B cell (primary cell): ENCODE measurements around the gene DOC2B.

Source experiments
- EZH2 ChIP-seq: IDR thresholded peaks from 2 replicates; pipeline ENCODE4 v1.6.1; 2012; ENCODE audit warnings: borderline replicate concordance, low read depth, mild to moderate bottlenecking, moderate library complexity, low read length; ENCODE audit not compliant: insufficient read depth, poor library complexity, severe bottlenecking
- TF ChIP-seq, protein P1 (sequence below): fragments of 200-600 bp; IDR thresholded peaks from one replicate; pipeline ENCODE4 v1.8.0; 2022; ENCODE audit warnings: antibody characterized with exemption, mild to moderate bottlenecking

DNA sequence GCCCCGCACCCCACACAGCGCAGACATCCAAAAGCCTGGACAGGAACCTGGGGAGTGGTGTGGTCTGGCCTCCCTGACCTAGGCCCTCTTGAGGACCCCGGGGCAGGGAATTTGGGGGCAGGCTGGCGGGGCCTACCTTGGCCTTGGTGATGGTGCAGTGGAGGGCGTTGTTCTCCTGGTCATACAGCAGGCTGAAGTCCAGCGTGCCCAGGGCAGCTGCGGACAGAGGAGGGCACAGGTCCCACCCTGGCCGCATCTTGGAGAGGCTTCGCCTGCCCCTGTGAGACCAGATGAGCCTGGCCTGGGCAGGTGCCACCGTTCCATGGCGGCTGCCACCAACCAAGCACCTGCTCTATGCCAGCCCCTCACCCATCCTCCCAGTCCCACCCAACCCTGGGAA lies 9.0 kb downstream of the DOC2B start:
- no peak for TF ChIP-seq EZH2
- TF ChIP-seq, protein P1, sequence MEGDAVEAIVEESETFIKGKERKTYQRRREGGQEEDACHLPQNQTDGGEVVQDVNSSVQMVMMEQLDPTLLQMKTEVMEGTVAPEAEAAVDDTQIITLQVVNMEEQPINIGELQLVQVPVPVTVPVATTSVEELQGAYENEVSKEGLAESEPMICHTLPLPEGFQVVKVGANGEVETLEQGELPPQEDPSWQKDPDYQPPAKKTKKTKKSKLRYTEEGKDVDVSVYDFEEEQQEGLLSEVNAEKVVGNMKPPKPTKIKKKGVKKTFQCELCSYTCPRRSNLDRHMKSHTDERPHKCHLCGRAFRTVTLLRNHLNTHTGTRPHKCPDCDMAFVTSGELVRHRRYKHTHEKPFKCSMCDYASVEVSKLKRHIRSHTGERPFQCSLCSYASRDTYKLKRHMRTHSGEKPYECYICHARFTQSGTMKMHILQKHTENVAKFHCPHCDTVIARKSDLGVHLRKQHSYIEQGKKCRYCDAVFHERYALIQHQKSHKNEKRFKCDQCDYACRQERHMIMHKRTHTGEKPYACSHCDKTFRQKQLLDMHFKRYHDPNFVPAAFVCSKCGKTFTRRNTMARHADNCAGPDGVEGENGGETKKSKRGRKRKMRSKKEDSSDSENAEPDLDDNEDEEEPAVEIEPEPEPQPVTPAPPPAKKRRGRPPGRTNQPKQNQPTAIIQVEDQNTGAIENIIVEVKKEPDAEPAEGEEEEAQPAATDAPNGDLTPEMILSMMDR = no peak
